HG02763 (cell line): ENCODE data around the gene SLC7A8.

Experiments
- ATAC-seq: cut with Tn5 transposase; IDR thresholded peaks from one replicate; pipeline ENCODE4 v1.9.1; 2021; ENCODE audit warnings: mild to moderate bottlenecking, moderate library complexity; ENCODE audit not compliant: unreplicated experiment

Gene SLC7A8

GRCh38 chr14:23159532-23159931, 23.9 kb downstream of the SLC7A8 start:
- no peak for ATAC-seq

- no peak for ATAC-seq
These were observed 24.7 kb downstream of the SLC7A8 start for GRCh38 chr14:23158779-23159178.

DNA sequence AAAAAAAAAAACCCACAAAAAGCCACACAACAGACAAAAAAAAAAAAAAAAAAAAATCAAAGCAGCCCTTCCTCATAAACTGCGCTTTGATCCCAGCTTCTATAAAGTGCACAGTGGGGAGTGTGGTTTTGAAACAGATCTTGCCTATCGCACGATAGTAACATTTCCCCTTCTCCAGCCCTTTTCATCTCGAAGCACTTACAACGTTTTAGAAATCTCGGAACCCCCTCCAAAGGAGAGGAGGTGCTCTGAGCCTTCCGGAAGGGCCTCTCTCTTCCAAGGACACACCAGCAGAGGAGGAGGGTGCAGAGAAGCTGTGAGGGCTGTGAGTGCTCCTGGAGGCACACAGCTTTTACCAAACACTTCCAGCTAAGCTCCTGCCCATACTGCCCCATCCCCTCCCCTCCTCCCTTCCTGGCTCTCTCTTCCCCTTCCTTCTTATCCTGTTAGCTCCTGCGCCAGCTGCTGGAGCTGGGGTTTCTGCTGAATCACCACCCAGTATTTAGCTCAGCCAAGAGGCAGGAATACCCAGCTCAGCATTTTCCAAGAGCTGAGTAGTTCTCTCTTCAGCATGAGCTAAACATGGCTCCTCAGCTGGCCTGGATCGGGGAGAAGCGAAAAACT, 28.4 kb downstream of the SLC7A8 start:
- ATAC-seq = no peak

DNA sequence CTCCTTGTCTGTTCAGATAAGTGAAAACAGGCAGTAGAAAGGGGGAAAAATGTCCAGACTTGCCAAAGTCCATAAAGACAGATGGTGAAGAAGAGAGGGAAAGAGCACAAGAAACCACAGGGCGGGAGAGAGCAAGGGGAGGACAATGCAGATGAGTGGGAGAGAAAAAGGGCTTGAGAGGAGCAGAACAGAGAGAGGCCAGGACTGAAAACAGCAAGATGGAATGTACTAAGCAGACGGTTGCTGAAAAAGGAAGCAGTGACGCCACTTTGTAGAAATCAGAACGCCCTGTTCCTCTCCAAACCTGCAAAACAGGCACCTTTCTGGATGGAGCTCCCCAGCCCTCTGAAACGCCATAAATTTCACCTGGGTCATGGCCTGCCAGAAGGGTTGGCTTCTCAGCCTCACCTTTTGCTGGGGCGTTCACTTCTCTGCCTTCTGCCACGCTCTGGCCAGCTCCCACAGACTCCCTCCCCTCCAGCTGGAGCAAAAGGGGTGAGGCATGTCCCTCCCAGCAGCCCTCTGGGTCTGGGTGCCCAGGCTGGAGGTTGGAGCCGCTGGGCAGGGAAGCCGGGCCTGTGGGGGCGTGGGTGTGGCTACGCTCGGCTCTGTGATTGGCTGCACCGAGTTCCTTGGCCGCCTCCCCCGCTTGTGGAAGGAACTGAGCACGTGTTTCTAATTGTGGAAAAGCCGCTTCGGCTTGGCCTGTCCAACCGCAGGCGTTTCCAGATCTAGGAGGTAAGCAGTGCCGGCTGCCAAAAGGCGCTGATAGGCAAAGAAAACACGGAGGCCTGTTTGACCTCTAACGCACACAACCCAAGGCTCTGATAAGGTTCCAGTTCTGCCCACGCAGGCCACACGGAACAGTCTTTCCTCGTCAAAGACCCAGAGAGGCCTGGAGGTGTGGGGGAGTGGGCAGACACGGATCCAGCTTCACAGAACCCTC, 29.3 kb downstream of the SLC7A8 start:
- ATAC-seq = no peak

GRCh38 chr14:23151342-23151741, 32.1 kb downstream of the SLC7A8 start:
- no peak for ATAC-seq

DNA sequence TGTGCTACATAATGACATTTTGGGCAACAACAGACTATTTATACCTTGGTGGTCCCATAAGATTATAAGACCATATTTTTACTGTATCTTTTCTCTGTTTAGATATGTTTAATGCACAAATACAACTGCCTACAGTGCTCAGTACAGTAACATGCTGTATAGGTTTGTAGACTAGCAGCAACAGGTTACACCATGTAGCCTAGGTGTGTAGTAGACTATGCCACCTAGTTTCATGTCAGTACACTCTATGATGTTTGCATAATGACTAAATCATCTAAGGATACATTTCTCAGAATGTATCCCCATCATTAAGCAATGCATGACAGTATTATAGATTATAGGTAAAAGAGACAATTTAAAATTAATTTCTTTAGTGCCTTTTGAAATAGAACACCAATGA, 33.7 kb downstream of the SLC7A8 start:
- ATAC-seq = no peak

DNA sequence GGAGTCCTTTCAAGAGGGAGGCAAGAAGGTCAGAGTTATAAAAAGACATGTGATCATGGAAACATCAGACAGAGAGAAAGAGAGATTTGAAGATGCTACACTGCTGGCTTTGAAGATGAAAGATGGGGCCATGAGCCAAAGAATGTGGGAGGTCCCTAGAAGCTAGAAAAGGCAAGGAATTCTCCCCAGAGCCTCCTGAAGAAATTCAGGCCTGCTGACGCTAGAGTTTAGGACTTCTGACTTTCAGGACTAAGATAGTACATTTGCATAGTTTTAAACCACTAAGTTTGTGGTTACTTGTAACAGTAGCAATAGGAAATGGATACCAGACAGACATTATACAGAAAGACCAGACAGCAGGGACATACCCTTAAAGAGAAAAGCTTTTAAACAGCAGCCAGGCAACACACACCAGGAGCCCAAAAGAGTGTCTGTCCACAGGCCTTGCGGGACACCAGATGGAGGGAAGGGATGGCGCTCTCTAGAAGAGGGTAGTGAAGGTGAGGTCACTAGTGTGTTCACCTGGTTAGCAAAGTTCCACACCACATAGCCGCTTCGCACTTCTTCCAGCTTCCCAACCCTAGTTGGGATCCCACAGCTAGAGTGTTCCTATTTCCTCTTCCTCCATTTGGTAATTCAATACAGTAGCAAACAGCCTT, 34.7 kb downstream of the SLC7A8 start:
- ATAC-seq = no peak

DNA sequence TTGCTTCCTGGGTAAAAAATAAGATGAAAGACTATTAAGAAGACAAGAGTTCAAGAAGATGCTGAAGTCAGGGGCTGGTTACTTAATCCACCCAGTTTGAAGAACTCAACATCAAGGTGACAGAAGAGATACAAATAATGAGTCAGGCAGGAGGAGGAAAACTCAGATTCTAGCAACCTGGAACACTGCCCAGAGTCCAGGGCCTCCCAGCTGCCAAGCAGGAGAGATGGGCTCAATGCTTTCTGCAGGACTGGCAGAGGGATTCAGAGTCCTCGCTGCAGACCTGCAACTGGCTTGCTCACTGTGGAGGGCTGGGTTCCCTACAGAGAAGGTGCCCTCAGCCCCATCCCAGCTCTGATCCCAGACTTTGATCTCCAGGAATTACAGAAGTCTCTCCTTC, 35.8 kb downstream of the SLC7A8 start:
- ATAC-seq = no peak

- ATAC-seq = no peak
These were observed 36.5 kb downstream of the SLC7A8 start for GRCh38 chr14:23146980-23147379.

DNA sequence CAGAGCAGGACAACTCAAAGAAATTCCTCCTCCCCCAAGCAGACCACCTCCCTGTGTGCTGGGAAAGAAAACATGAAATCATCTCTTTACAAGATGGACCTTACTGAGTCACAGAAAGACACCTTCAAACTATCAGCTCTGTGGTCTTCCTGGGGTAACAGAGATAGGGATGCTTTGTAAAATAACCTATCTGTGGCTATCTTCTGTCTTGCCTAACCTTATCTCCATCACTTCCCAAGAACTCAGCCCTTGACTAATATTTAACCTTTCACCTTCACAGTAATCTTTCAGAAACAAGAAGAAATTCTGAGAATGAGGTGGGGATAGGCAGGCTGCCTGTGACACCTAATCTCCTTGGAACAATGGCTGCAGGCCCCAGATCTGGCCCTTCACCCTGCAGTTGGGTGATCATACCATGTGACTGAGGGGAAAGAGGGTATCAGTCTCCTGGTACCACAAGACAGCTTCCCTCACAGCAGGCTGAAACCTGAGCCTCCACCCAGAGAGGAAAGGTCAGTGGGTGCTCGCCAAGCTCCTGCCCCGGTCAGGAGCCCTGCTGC, 37.0 kb downstream of the SLC7A8 start:
- ATAC-seq = no peak

DNA sequence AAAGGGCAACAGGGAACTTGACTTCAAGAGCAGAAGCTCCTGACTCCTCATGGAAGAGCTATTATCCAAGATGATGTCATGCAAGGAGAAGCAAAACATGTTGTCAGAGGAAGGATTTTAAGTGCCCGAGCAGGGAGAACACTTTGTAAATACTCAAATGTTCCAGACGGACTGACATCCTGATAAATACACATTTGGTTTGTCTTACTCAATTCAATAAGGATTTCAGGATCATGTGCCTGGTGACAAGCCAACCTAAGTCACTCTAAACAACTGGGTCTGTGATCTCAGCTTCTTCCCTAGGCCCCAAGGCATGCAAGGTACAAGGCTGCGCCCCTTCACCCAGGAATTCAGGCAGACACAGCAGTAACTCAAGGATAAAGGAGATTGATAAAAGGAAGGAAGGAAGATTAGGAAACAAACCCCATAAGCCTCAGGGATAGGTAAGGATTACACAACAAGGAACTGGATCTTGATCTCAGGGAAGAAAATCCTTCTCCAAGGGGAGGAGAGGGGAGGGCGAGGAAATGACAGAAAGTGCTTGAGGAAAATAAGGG, 37.6 kb downstream of the SLC7A8 start:
- ATAC-seq = no peak

GRCh38 chr14:23143911-23144310, 39.5 kb downstream of the SLC7A8 start:
- no peak for ATAC-seq

- ATAC-seq = no peak
These were observed 40.6 kb downstream of the SLC7A8 start for GRCh38 chr14:23142826-23143225.

DNA sequence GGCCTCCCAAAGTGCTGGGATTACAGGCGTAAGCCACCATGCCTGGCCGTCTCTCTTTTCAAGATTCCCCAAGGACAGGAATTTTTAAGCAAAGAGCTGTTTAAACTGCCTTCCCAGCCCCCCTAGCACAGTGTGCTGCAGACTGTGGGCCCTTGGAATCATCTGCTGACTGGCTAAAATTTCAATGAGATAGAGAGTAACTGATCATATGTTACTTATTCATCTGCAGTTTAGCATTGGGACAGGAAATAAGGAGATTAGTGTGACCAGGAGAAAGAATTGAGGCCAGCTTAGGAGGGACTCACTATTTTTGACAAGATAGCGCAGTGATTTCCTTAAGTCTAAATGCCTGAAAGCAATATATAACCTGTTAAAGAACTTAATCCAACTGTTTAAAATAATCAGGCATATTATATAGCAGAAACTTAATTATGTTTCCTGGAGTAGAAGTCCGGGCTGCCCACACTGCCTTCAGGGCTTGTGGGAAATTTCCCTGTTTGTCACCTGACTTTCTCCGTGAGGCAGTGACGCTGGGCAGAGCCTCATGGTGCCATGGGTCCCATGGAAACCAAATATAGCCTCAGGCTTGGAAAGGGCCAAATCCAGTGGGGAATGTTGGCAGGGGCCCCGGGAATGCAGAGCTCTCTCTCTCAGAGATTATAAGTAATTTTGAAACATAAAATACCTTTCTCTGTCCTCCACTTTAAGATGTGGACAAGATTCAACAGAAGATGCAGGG, 41.6 kb downstream of the SLC7A8 start:
- no peak for ATAC-seq

- ATAC-seq = no peak
These were observed 43.1 kb downstream of the SLC7A8 start for GRCh38 chr14:23140371-23140770.

DNA sequence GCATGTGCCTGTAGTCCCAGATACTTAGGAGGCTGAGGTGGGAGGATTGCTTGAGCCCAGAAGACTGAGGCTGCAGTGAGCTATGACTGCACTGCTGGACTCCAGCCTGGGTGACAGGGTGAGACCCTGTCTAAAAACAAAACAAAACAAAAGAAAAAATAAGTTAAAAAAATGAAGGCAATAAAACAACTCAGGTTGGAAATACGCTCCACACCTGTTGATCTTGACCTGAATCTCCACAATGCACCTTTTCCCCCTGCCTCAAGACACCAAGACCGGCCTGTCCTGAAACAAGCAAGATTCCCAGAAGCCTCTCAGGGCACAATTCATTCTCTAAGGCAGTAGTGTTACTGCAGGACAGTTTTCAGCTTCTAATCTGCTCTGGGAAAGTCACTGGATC, 43.6 kb downstream of the SLC7A8 start:
- ATAC-seq = no peak

DNA sequence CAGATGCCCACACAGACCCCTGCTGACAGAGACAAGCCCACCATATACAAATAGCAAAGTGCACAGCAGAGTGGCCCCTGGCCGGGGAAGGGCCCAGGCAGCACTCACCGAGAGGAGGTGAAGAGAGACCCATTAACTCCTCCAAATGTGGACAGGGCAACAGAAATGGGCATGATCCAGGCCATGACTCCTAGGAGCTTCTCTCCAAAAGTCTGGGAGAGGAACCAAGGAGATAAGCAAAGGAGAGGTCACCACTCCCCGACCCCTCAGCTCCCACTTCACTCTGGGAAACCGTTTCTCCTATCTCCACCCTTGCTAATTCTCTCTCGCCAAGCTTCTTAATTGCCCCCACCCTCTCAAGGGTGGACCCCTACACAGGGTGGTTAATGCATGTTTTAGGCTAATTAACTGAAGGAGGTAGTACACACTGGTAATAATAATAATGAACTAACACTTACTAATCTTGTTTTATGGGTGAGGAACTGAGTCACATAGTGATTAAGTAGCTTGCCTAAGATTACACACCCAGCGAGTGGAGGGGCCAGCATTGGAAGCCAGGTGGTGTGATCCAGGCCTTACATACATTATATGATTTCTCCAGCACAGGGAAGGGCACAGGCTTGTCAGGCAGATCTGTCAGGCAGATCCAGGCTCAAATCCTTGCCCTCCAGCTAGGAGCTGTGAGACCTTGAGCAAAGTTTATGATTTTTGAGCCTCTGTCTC, 45.5 kb downstream of the SLC7A8 start:
- ATAC-seq = no peak

DNA sequence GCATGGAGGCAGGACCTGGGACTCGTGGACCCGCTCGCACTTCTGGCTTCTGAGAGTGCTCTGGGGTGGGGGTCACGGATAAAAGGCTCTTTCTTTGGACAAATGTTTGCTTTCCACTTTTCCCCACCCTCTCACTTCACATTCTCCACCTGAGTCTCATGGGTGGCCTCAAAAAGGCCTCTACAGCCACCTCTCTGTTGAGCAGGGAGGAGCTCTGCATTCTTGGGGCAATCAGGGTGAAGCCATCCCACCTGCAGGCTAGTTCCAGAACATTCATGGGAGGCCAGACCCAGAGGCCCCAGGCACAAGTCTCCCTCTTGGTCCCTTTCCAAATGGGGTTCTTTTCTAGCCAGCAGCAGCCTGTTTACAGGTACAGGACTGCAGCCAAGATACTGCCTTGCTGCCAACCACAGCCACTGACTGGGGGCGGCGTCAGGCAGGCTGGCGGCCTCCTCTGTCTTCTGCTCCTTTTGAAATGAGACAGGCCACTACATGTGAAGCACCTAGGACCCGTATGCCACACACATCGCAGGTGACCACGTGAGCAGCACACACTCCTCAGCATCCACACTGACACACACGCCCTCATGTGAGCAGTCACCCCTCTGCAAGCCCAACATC, 46.2 kb downstream of the SLC7A8 start:
- no peak for ATAC-seq

DNA sequence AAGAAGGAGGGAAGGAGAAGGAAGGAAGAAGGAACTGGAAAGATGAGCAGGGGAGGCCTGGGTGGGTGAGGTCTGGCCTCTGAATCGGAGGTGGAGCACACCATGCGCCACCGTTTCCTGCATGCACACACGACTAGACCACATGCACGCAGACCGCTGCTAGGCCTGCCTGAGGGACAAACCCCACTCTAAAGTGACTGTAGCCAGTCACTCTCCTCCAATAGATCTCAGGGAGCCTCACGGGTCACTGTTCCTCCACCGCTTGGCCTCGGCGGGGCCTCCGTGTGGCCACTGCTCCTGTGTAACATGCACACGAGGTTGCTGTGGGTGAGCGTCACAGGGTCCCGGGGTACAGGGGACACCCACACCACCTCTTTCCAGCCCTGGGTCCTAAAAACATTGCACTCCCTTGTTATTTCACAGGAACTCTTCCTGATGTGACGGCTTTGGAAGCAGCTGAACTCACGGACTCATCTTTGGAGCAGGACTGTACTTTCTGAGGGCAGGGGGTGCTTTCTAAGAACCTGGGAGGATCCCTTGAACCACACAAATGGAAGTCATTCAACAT, 46.8 kb downstream of the SLC7A8 start:
- ATAC-seq = no peak
